GM12878 (cell line): ENCODE measurements around the gene MEGF11. TPM values are rescaled to one million over a fixed set of nuclear protein-coding genes. Genes with fewer than 3 reads are reported as not detected.

ENCODE experiments used
- ATAC-seq: fragments of 200-7000 bp; cut with Tn5 transposase; 3 replicates; pipeline ENCODE4 v1.9.1; 2020; ENCODE audit warnings: mild to moderate bottlenecking, moderate library complexity
- BruUV-seq: library from RNA; stranded (reverse); fragments of 400-500 nt; replicated peaks from 2 replicates; lab custom pipeline; 2021; lab: Mats Ljungman, UMichigan
- CTCF ChIA-PET: fragments of 300-600 bp; sonication (Branson Sonifier 250); formaldehyde crosslinking; extraction: SDS; loops from one replicate; lab custom pipeline; 2021; ENCODE audit warnings: inconsistent platforms; lab: Yijun Ruan, JAX
- POLR2A ChIA-PET: fragments of 350-600 bp; formaldehyde crosslinking; extraction: SDS; loops from one replicate; lab custom pipeline; 2021; ENCODE audit warnings: inconsistent platforms; lab: Charles Lee
- RAD21 ChIA-PET: fragments of 300-600 bp; sonication (Branson Sonifier 250); formaldehyde crosslinking; loops from one replicate; lab custom pipeline; 2023; ENCODE audit warnings: antibody characterized with exemption; ENCODE audit not compliant: unreplicated experiment; lab: Charles Lee
- SMC1A ChIA-PET: fragments of 300-600 bp; sonication (Branson Sonifier 250); formaldehyde crosslinking; loops from one replicate; lab custom pipeline; 2023; ENCODE audit not compliant: unreplicated experiment, uncharacterized antibody; lab: Charles Lee
- DNase-seq: peaks from one replicate; pipeline ENCODE4 v3.0.0-alpha.2; 2011; ENCODE audit warnings: low read depth, low spot score
- FAIRE-seq: peaks from 3 replicates; lab custom pipeline; 2011; peaks lifted over from hg19 to GRCh38; lab: Jason Lieb, UNC
- H2AFZ ChIP-seq: 2 replicates; pipeline ENCODE4 v1.6.0; 2011; ENCODE audit warnings: low read depth, low read length, control low read depth; ENCODE audit not compliant: control insufficient read depth
- H3K27ac ChIP-seq: 2 replicates; pipeline ENCODE4 v1.5.1; 2011; ENCODE audit warnings: control low read depth; ENCODE audit not compliant: control insufficient read depth, insufficient read depth
- H3K27me3 ChIP-seq, 2 experiments: replicated peaks in 1 of 2; 2 replicates each; pipeline versions ENCODE4 v1.6.0 to v1.6.1; 2011; ENCODE audit warnings: low read length in 1 of 2; ENCODE audit not compliant: control insufficient read depth in 2 of 2, insufficient read depth in 2 of 2
- H3K36me3 ChIP-seq, 2 experiments: 2 replicates each; pipeline ENCODE4 v1.5.1; 2011; ENCODE audit warnings: low read length in 1 of 2; ENCODE audit not compliant: control insufficient read depth in 2 of 2, insufficient read depth in 2 of 2
- H3K4me1 ChIP-seq: 2 replicates; pipeline ENCODE4 v1.6.1; 2011; ENCODE audit warnings: mild to moderate bottlenecking, low read length, moderate library complexity, mixed read lengths; ENCODE audit not compliant: control insufficient read depth, insufficient read depth
- H3K4me2 ChIP-seq: 2 replicates; pipeline ENCODE4 v1.6.0; 2011; ENCODE audit warnings: control low read depth; ENCODE audit not compliant: control insufficient read depth, insufficient read depth
- H3K4me3 ChIP-seq: fragments of 200-600 bp; sonication (generic); 2 replicates; pipeline ENCODE4 v1.5.1; 2016
- H3K79me2 ChIP-seq: 2 replicates; pipeline ENCODE4 v1.6.0; 2011; ENCODE audit warnings: low read length; ENCODE audit not compliant: control insufficient read depth, insufficient read depth
- H3K9ac ChIP-seq: 2 replicates; pipeline ENCODE4 v1.8.0; 2011; ENCODE audit warnings: low read length, control low read depth, mixed read lengths; ENCODE audit not compliant: control insufficient read depth, insufficient read depth
- H3K9me3 ChIP-seq: replicated peaks from 3 replicates; pipeline ENCODE4 v1.5.1; 2011; ENCODE audit warnings: mild to moderate bottlenecking, low read length; ENCODE audit not compliant: control insufficient read depth, insufficient read depth
- H4K20me1 ChIP-seq: 2 replicates; pipeline ENCODE4 v1.6.0; 2011; ENCODE audit not compliant: control insufficient read depth, insufficient read depth
- ATF2 ChIP-seq: IDR thresholded peaks from 2 replicates; pipeline ENCODE4 v1.6.1; 2012; ENCODE audit warnings: low read length, inconsistent platforms
- BCL11A ChIP-seq: IDR thresholded peaks from 2 replicates; pipeline ENCODE4 v1.6.1; 2011; ENCODE audit warnings: low read depth, low read length
- CBX5 ChIP-seq: sonication (generic); IDR thresholded peaks from 2 replicates; pipeline ENCODE4 v1.6.1; 2016; ENCODE audit warnings: low read depth, moderate library complexity, mild to moderate bottlenecking, inconsistent platforms
- CHD4 ChIP-seq: fragments of 200-600 bp; sonication (generic); IDR thresholded peaks from 2 replicates; pipeline ENCODE4 v1.6.1; 2016; ENCODE audit warnings: mild to moderate bottlenecking
- EZH2 ChIP-seq: IDR thresholded peaks from 2 replicates; pipeline ENCODE4 v1.6.1; 2012; ENCODE audit warnings: low read depth, mild to moderate bottlenecking, control low read depth, inconsistent platforms, low read length, borderline replicate concordance; ENCODE audit not compliant: control insufficient read depth
- IKZF1 ChIP-seq: fragments of 450-650 bp; conservative IDR thresholded peaks from 2 replicates; pipeline ENCODE4 v1.6.1; 2017; ENCODE audit warnings: antibody characterized with exemption, mild to moderate bottlenecking
- NFIC ChIP-seq: IDR thresholded peaks from 2 replicates; pipeline ENCODE4 v1.6.1; 2012; ENCODE audit warnings: low read depth, mild to moderate bottlenecking, inconsistent platforms, low read length, moderate library complexity
- NFXL1 ChIP-seq: fragments of 450-650 bp; IDR thresholded peaks from 2 replicates; pipeline ENCODE4 v1.6.1; 2017; ENCODE audit warnings: antibody characterized with exemption, mild to moderate bottlenecking, borderline replicate concordance
- POLR2AphosphoS5 ChIP-seq: IDR thresholded peaks from 2 replicates; pipeline ENCODE4 v1.6.1; 2011; ENCODE audit warnings: mild to moderate bottlenecking, low read length, inconsistent platforms
- RELA ChIP-seq: fragments of 450-650 bp; IDR thresholded peaks from 2 replicates; pipeline ENCODE4 v1.8.0; 2014; ENCODE audit warnings: borderline replicate concordance; ENCODE audit not compliant: partially characterized antibody
- REST ChIP-seq: IDR thresholded peaks from 2 replicates; pipeline ENCODE4 v1.6.1; 2012; ENCODE audit warnings: mild to moderate bottlenecking, low read depth, low read length
- RUNX3 ChIP-seq: IDR thresholded peaks from 2 replicates; pipeline ENCODE4 v1.6.1; 2012; ENCODE audit warnings: low read length, inconsistent platforms
- SIN3A ChIP-seq: IDR thresholded peaks from 2 replicates; pipeline ENCODE4 v1.6.1; 2012; ENCODE audit warnings: low read depth, low read length, improper control_type of control experiment
- SUZ12 ChIP-seq: fragments of 200-600 bp; sonication (generic); IDR thresholded peaks from one replicate; pipeline ENCODE4 v1.6.1; 2018; ENCODE audit warnings: antibody characterized with exemption, mild to moderate bottlenecking; ENCODE audit not compliant: unreplicated experiment
- WGBS: methylation state at CpG from one replicate; pipeline ENCODE4 v1.1.6; 2016; ENCODE audit warnings: low lambda C conversion rate; ENCODE audit not compliant: insufficient replicate concordance, insufficient coverage; ENCODE audit errors: missing lambda C conversion rate; 5-methylcytosine and 5-hydroxymethylcytosine counted together
- in situ Hi-C: fragments of 300-500 bp; cut with MboI; formaldehyde crosslinking; loops from 9 replicates; pipeline ENCODE4 v1.14.3; 2018; ENCODE audit warnings: mixed read lengths
- intact Hi-C: fragments of 100-400 bp; cut with micrococcal nuclease; formaldehyde crosslinking; loops from one replicate; pipeline ENCODE4 v1.14.2; 2022; ENCODE audit not compliant: unreplicated experiment
- polyA plus RNA-seq, 11 experiments: library from polyadenylated mRNA; depleted of rRNA in 4 of 11; unstranded in 6 of 11; stranded (reverse) in 5 of 11; fragments of >200 nt; fragmentation: Nextera tagmentation in 4 of 11; fragmentation: Illumina TruSeq in 1 of 11; extraction: Ambion mirVana in 4 of 11; extraction: Trizol in 1 of 11; gene quantifications; 1 replicate in 1 of 11; 2 replicates in 10 of 11; pipeline versions ENCODE4 v1.2.1 to v1.2.3, GENCODE V29; 2011 to 2016; ENCODE audit warnings: inconsistent platforms in 2 of 11, missing spikeins in 2 of 11, low read depth in 1 of 11
- total RNA-seq, 4 experiments: library from RNA; depleted of rRNA in 3 of 4; stranded (reverse); fragments of >200 nt in 3 of 4; fragmentation: Illumina TruSeq in 1 of 4; extraction: Trizol in 1 of 4; gene quantifications; 2 replicates each; pipeline versions ENCODE4 v1.2.1 to v1.2.3, GENCODE V29; 2013 to 2021
- TF ChIP-seq, protein P1 (sequence below): fragments of 150-350 bp; IDR thresholded peaks from 2 replicates; pipeline ENCODE4 v1.6.1; 2014; ENCODE audit warnings: mild to moderate bottlenecking, low read depth, low read length

MEGF11 gene
- total and polyA plus RNA-seq, 10 of the 15 experiments (the other 5 are each of a cell fraction or from before 2014, with no cell fraction given) = 0.03 to 1.7 (median 0.49) TPM

DNA sequence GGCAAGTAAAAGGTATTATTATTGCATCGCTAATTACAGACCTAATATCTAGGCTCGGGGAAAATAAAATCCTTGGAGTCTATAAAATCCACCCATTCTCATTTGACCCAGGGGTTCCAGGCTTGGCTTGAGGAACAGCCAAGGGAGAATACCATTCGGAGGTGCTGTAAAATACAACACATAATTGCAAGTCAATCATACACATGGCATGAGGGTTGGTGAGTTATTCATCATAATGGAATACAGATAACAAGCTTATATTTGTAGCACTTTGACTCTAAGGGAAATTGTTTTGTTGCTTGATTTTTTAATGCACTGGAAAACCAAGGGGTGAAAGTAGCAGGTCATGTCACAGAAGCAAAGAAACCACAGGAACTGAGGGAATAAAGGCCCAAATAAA, 23.0 kb upstream of the MEGF11 start:
- ChIA-PET CTCF (no interaction called here), RAD21 (no interaction called here), SMC1A (interaction anchor here (0.6 kb wide), 1 partner anchor 24 kb away, joined by 3 read pairs; no protein-coding TSS in a partner anchor), POLR2A (no interaction called here)
- Histone ChIP-seq H3K4me1 (no peaks in the 10 kb centered on the region), H3K4me3 (no peak overlapping the region), H4K20me1 (no peaks in the 10 kb centered on the region), H3K27me3 (no peaks in the 10 kb centered on the region; a peak in 1 of 4 replicates), H3K79me2 (no peaks in the 10 kb centered on the region), H3K9ac (no peak overlapping the region), H3K27ac (no peak overlapping the region), H3K9me3 (no peaks in the 10 kb centered on the region), H2AFZ (no peak overlapping the region), H3K4me2 (no peak overlapping the region), H3K36me3 (no peaks in the 10 kb centered on the region)
- FAIRE-seq (no peak), ATAC-seq (no peak), DNase-seq (no peak)
- in situ Hi-C loops = no loop called here
- intact Hi-C loops = no loop called here
- BruUV-seq = no TSS peak
- WGBS = 74% methylated on average over 3 of the region's 3 CpGs
- TF ChIP-seq IKZF1 (no peak), EZH2 (no peak), CHD4 (no peak), CBX5 (no peak), ATF2 (no peak), NFXL1 (no peak), SUZ12 (no peak), SIN3A (no peak), POLR2AphosphoS5 (no peak), REST (no peak), RUNX3 (no peak), NFIC (no peak), RELA (no peak), BCL11A (no peak)
- TF ChIP-seq, protein P1, sequence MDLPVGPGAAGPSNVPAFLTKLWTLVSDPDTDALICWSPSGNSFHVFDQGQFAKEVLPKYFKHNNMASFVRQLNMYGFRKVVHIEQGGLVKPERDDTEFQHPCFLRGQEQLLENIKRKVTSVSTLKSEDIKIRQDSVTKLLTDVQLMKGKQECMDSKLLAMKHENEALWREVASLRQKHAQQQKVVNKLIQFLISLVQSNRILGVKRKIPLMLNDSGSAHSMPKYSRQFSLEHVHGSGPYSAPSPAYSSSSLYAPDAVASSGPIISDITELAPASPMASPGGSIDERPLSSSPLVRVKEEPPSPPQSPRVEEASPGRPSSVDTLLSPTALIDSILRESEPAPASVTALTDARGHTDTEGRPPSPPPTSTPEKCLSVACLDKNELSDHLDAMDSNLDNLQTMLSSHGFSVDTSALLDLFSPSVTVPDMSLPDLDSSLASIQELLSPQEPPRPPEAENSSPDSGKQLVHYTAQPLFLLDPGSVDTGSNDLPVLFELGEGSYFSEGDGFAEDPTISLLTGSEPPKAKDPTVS = no peak
